Gastroesophageal sphincter (tissue), 2 donors: ENCODE measurements around the gene WAS.

ENCODE experiments used
- EP300 ChIP-seq: sonication (generic); formaldehyde crosslinking; IDR thresholded peaks from one replicate; pipeline ENCODE4 v1.6.1; 2017; ENCODE audit warnings: antibody characterized with exemption, mild to moderate bottlenecking
- POLR2A ChIP-seq, 2 donors: fragments of 450-650 bp; IDR thresholded peaks; one replicate each; pipeline ENCODE4 v1.6.1; 2017; ENCODE audit warnings: antibody characterized with exemption in 2 of 2, mild to moderate bottlenecking in 2 of 2, moderate library complexity in 1 of 2

GRCh38 chrX:48676106-48676892 is 7.3 kb upstream of the WAS start:
- TF ChIP-seq POLR2A (IDR thresholded peaks at IDR 0.05) (peak; percentile 48 to 59), EP300 (no peak)
